Measurements from ENCODE around the gene GABBR2. TPM values are rescaled to one million over a fixed set of nuclear protein-coding genes. Genes with fewer than 3 reads are reported as not detected.

GABBR2 gene
- total RNA-seq, 3 donors from 2014 or later: not detected

GRCh38 chr9:98721643-98722042, 12.9 kb upstream of the GABBR2 start:
- DNase-seq (ENCODE audit: low spot score in 2 of 2): no peak
- Histone ChIP-seq H3K27me3 (peaks cover 0 to 15% of the 10 kb centered on the region in 2 donors), H3K9me3 (peaks cover 3 to 13% of the 10 kb centered on the region in 2 donors), H3K36me3 (no peaks in the 10 kb centered on the region), H3K4me3 (no peak overlapping the region), H3K4me1 (no peaks in the 10 kb centered on the region), H3K27ac (no peak overlapping the region)
- no peak for TF ChIP-seq POLR2AphosphoS5 (IDR thresholded peaks at IDR 0.05)
- TF ChIP-seq CTCF (IDR thresholded peaks at IDR 0.05): no peak
- TF ChIP-seq POLR2A (IDR thresholded peaks at IDR 0.05): no peak
- intact Hi-C loops (cut with DNase I; ENCODE audit: low total_unique reads): no loop called here

GRCh38 chr9:98720402-98720801, 11.7 kb upstream of the GABBR2 start:
- H3K27me3 ChIP-seq: peaks cover 0 to 18% of the 10 kb centered on the region in 2 donors
- no peak overlapping the region for H3K4me3 ChIP-seq
- H3K27ac ChIP-seq: no peak overlapping the region
- intact Hi-C loops (cut with DNase I; ENCODE audit: low total_unique reads): no loop called here
- no peaks in the 10 kb centered on the region for H3K4me1 ChIP-seq
- H3K9me3 ChIP-seq: peaks cover 3 to 13% of the 10 kb centered on the region in 2 donors
- H3K36me3 ChIP-seq: no peaks in the 10 kb centered on the region
- DNase-seq (ENCODE audit: low spot score in 2 of 2): no peak
- TF ChIP-seq CTCF (IDR thresholded peaks at IDR 0.05): no peak
- no peak for TF ChIP-seq POLR2A (IDR thresholded peaks at IDR 0.05)
- TF ChIP-seq POLR2AphosphoS5 (IDR thresholded peaks at IDR 0.05): no peak

GRCh38 chr9:98719055-98719454, 10.3 kb upstream of the GABBR2 start:
- no peaks in the 10 kb centered on the region for H3K4me1 ChIP-seq
- peaks cover 3 to 10% of the 10 kb centered on the region in 2 donors for H3K9me3 ChIP-seq
- no peak overlapping the region for H3K4me3 ChIP-seq
- no peak for DNase-seq (ENCODE audit: low spot score in 2 of 2)
- TF ChIP-seq CTCF (IDR thresholded peaks at IDR 0.05): no peak
- no peak for TF ChIP-seq POLR2A (IDR thresholded peaks at IDR 0.05)
- no peak for TF ChIP-seq POLR2AphosphoS5 (IDR thresholded peaks at IDR 0.05)
- H3K27me3 ChIP-seq: peaks cover 0 to 13% of the 10 kb centered on the region in 2 donors
- intact Hi-C loops (cut with DNase I; ENCODE audit: low total_unique reads): no loop called here
- H3K36me3 ChIP-seq: no peaks in the 10 kb centered on the region
- no peak overlapping the region for H3K27ac ChIP-seq

GRCh38 chr9:98714833-98715232, 6.1 kb upstream of the GABBR2 start:
- H3K9me3 ChIP-seq: no peaks in the 10 kb centered on the region
- H3K4me1 ChIP-seq: no peaks in the 10 kb centered on the region
- intact Hi-C loops (cut with DNase I; ENCODE audit: low total_unique reads): no loop called here
- no peak overlapping the region for H3K4me3 ChIP-seq
- H3K27me3 ChIP-seq: peaks cover 0 to 29% of the 10 kb centered on the region in 2 donors
- no peak overlapping the region for H3K27ac ChIP-seq
- TF ChIP-seq CTCF (IDR thresholded peaks at IDR 0.05): no peak
- no peaks in the 10 kb centered on the region for H3K36me3 ChIP-seq
- DNase-seq (ENCODE audit: low spot score in 2 of 2): no peak

GRCh38 chr9:98712987-98713386, 4.3 kb upstream of the GABBR2 start:
- peaks cover 0 to 6% of the 10 kb centered on the region in 2 donors for H3K4me1 ChIP-seq
- H3K27me3 ChIP-seq: peaks cover 0 to 44% of the 10 kb centered on the region in 2 donors
- intact Hi-C loops (cut with DNase I; ENCODE audit: low total_unique reads): no loop called here
- DNase-seq (ENCODE audit: low spot score in 2 of 2): no peak
- no peak for TF ChIP-seq POLR2AphosphoS5 (IDR thresholded peaks at IDR 0.05)
- TF ChIP-seq CTCF (IDR thresholded peaks at IDR 0.05): no peak
- TF ChIP-seq POLR2A (IDR thresholded peaks at IDR 0.05): no peak
- H3K36me3 ChIP-seq: no peaks in the 10 kb centered on the region
- H3K9me3 ChIP-seq: no peaks in the 10 kb centered on the region
- H3K4me3 ChIP-seq: no peak overlapping the region
- H3K27ac ChIP-seq: no peak overlapping the region

Data from breast epithelium (tissue), 4 donors.